NB4 (cell line): Measurements from ENCODE around the gene ANTXR1.

Experiments
- MAX ChIP-seq: IDR thresholded peaks from 2 replicates; pipeline ENCODE4 v1.6.1; 2011; ENCODE audit warnings: low read depth, low read length
- MYC ChIP-seq: IDR thresholded peaks from 2 replicates; pipeline ENCODE4 v1.6.1; 2011; ENCODE audit warnings: low read depth, low read length
- POLR2A ChIP-seq: IDR thresholded peaks from 2 replicates; pipeline ENCODE4 v1.6.1; 2011; ENCODE audit warnings: mild to moderate bottlenecking; ENCODE audit not compliant: insufficient read length; ENCODE audit errors: extremely low read depth
- TF ChIP-seq, protein P1 (sequence below): IDR thresholded peaks from one replicate; pipeline ENCODE4 v1.5.1; 2012; ENCODE audit warnings: low read depth, low read length

DNA sequence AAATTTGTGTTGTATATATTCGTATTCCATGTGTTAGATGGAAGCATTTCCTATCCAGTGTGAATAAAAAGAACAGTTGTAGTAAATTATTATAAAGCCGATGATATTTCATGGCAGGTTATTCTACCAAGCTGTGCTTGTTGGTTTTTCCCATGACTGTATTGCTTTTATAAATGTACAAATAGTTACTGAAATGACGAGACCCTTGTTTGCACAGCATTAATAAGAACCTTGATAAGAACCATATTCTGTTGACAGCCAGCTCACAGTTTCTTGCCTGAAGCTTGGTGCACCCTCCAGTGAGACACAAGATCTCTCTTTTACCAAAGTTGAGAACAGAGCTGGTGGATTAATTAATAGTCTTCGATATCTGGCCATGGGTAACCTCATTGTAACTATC lies 235.3 kb downstream of the ANTXR1 start:
- TF ChIP-seq, protein P1, sequence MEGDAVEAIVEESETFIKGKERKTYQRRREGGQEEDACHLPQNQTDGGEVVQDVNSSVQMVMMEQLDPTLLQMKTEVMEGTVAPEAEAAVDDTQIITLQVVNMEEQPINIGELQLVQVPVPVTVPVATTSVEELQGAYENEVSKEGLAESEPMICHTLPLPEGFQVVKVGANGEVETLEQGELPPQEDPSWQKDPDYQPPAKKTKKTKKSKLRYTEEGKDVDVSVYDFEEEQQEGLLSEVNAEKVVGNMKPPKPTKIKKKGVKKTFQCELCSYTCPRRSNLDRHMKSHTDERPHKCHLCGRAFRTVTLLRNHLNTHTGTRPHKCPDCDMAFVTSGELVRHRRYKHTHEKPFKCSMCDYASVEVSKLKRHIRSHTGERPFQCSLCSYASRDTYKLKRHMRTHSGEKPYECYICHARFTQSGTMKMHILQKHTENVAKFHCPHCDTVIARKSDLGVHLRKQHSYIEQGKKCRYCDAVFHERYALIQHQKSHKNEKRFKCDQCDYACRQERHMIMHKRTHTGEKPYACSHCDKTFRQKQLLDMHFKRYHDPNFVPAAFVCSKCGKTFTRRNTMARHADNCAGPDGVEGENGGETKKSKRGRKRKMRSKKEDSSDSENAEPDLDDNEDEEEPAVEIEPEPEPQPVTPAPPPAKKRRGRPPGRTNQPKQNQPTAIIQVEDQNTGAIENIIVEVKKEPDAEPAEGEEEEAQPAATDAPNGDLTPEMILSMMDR = no peak
- TF ChIP-seq POLR2A = no peak
- TF ChIP-seq MAX = no peak
- TF ChIP-seq MYC = no peak
